Endothelial cell of umbilical vein (primary cell): ENCODE data around the gene EPHA8. TPM values are rescaled to one million over a fixed set of nuclear protein-coding genes. Genes with fewer than 3 reads are reported as not detected.

Source experiments
- BruUV-seq: library from RNA; stranded (reverse); fragments of 400-500 nt; replicated peaks from 2 replicates; lab custom pipeline; 2021; lab: Mats Ljungman, UMichigan
- CTCF ChIA-PET: fragments of 300-600, 350-600 bp; sonication (Branson Sonifier 250); formaldehyde crosslinking; loops from one replicate; lab custom pipeline; 2021; ENCODE audit warnings: antibody characterized with exemption, inconsistent platforms; lab: Charles Lee
- POLR2A ChIA-PET: fragments of 300-600, 350-600 bp; sonication (Branson Sonifier 250); formaldehyde crosslinking; loops from one replicate; lab custom pipeline; 2021; ENCODE audit warnings: antibody characterized with exemption, inconsistent platforms; lab: Charles Lee
- DNase-seq: peaks from one replicate; pipeline ENCODE4 v3.0.0-alpha.2; 2011; ENCODE audit warnings: low read depth, low spot score
- FAIRE-seq: peaks from 2 replicates; lab custom pipeline; 2011; peaks lifted over from hg19 to GRCh38; lab: Jason Lieb, UNC
- H2AFZ ChIP-seq: 2 replicates; pipeline ENCODE4 v1.6.0; 2012; ENCODE audit warnings: low read depth, low read length, control low read depth, inconsistent platforms
- H3K27ac ChIP-seq: 2 replicates; pipeline ENCODE4 v1.5.1; 2011; ENCODE audit warnings: low read depth, mild to moderate bottlenecking, control low read depth, low read length, moderate library complexity; ENCODE audit not compliant: insufficient read depth
- H3K27me3 ChIP-seq, 2 experiments: 2 replicates each; pipeline versions ENCODE4 v1.6.0 to v1.6.1; 2011; ENCODE audit warnings: low read length in 2 of 2, mixed read lengths in 1 of 2; ENCODE audit not compliant: control insufficient read depth in 2 of 2, insufficient read depth in 2 of 2
- H3K36me3 ChIP-seq, 2 experiments: 2 replicates in 1 of 2; 3 replicates in 1 of 2; pipeline ENCODE4 v1.5.1; 2011; ENCODE audit warnings: low read length in 2 of 2, mild to moderate bottlenecking in 1 of 2, moderate library complexity in 1 of 2; ENCODE audit not compliant: control insufficient read depth in 2 of 2, insufficient read depth in 2 of 2; ENCODE audit errors: extremely low read depth in 1 of 2
- H3K4me1 ChIP-seq: 3 replicates; pipeline ENCODE4 v1.5.1; 2011; ENCODE audit warnings: mild to moderate bottlenecking, low read length; ENCODE audit not compliant: control insufficient read depth, insufficient read depth; ENCODE audit errors: extremely low read depth
- H3K4me2 ChIP-seq: 2 replicates; pipeline ENCODE4 v1.6.1; 2011; ENCODE audit warnings: low read length, control low read depth, mixed read lengths; ENCODE audit not compliant: insufficient read depth
- H3K4me3 ChIP-seq, 3 experiments: fragments of 200-600 bp in 1 of 3; sonication (generic), shearing (Covaris generic) in 1 of 3; replicated peaks in 1 of 3; 2 replicates each; pipeline ENCODE4 v1.5.1; 2011 to 2016; ENCODE audit warnings: control low read depth in 3 of 3, low read length in 3 of 3, mild to moderate bottlenecking in 2 of 3, inconsistent platforms in 1 of 3, low read depth in 1 of 3, moderate library complexity in 1 of 3; ENCODE audit not compliant: insufficient read depth in 1 of 3
- H3K79me2 ChIP-seq: 2 replicates; pipeline ENCODE4 v1.6.0; 2012; ENCODE audit warnings: low read length, inconsistent platforms; ENCODE audit not compliant: control insufficient read depth, insufficient read depth
- H3K9ac ChIP-seq: replicated peaks from 2 replicates; pipeline ENCODE3; 2011; ENCODE audit warnings: low read length, control low read depth; ENCODE audit not compliant: insufficient read depth; ENCODE audit errors: extremely low read depth
- H3K9me1 ChIP-seq: replicated peaks from 3 replicates; pipeline ENCODE4 v1.6.0; 2011; ENCODE audit warnings: mild to moderate bottlenecking, low read length; ENCODE audit not compliant: control insufficient read depth, insufficient read depth; ENCODE audit errors: extremely low read depth
- H3K9me3 ChIP-seq: replicated peaks from 2 replicates; pipeline ENCODE4 v1.5.1; 2012; ENCODE audit warnings: low read length, inconsistent platforms; ENCODE audit not compliant: control insufficient read depth, insufficient read depth
- H4K20me1 ChIP-seq: replicated peaks from 2 replicates; pipeline ENCODE3; 2011; ENCODE audit warnings: mild to moderate bottlenecking, low read length; ENCODE audit not compliant: control insufficient read depth, insufficient read depth; ENCODE audit errors: extremely low read depth
- CTCF ChIP-seq, 2 donors: IDR thresholded peaks; 1 replicate in 1 of 2; 2 replicates in 1 of 2; pipeline ENCODE4 v1.5.1; 2011; ENCODE audit warnings: low read length in 2 of 2, mild to moderate bottlenecking in 2 of 2, moderate library complexity in 2 of 2, control low read depth in 1 of 2, inconsistent platforms in 1 of 2, low read depth in 1 of 2; ENCODE audit not compliant: insufficient read depth in 1 of 2; ENCODE audit errors: extremely low read depth in 1 of 2
- EZH2 ChIP-seq: IDR thresholded peaks from 2 replicates; pipeline ENCODE4 v1.6.1; 2012; ENCODE audit warnings: borderline replicate concordance, low read depth, mild to moderate bottlenecking, moderate library complexity, low read length, inconsistent platforms; ENCODE audit not compliant: severe bottlenecking
- FOS ChIP-seq: IDR thresholded peaks from 2 replicates; pipeline ENCODE4 v1.6.1; 2011; ENCODE audit warnings: mild to moderate bottlenecking, low read length, moderate library complexity, borderline replicate concordance; ENCODE audit not compliant: insufficient read depth
- GATA2 ChIP-seq: IDR thresholded peaks from 2 replicates; pipeline ENCODE4 v1.7.0; 2011; ENCODE audit warnings: low read depth, mild to moderate bottlenecking, moderate library complexity, mixed read lengths, low read length; ENCODE audit not compliant: insufficient read length, insufficient read depth
- JUN ChIP-seq: IDR thresholded peaks from 2 replicates; pipeline ENCODE4 v1.6.1; 2011; ENCODE audit warnings: borderline replicate concordance, low read depth; ENCODE audit not compliant: insufficient read length, insufficient read depth
- MAX ChIP-seq: IDR thresholded peaks from 2 replicates; pipeline ENCODE4 v1.6.1; 2011; ENCODE audit not compliant: insufficient read depth, insufficient read length
- MYC ChIP-seq: IDR thresholded peaks from one replicate; pipeline ENCODE4 v1.6.1; 2011; ENCODE audit warnings: mild to moderate bottlenecking, low read depth, low read length
- POLR2A ChIP-seq: IDR thresholded peaks from 2 replicates; pipeline ENCODE4 v1.6.1; 2012; ENCODE audit warnings: low read depth, mild to moderate bottlenecking, control low read depth, low read length
- POLR2AphosphoS5 ChIP-seq: IDR thresholded peaks from 2 replicates; pipeline ENCODE4 v1.6.1; 2012; ENCODE audit warnings: low read depth, mild to moderate bottlenecking, control low read depth, low read length, moderate library complexity; ENCODE audit not compliant: insufficient read depth
- dilution Hi-C: fragments of 300-500 bp; cut with MboI; formaldehyde crosslinking; loops from one replicate; pipeline ENCODE4 v1.15.0; 2019; ENCODE audit warnings: low sequenced_read_pairs; ENCODE audit not compliant: extremely low pct_ligation_motif_present
- intact Hi-C: fragments of 100-400 bp; cut with micrococcal nuclease; formaldehyde crosslinking; loops from one replicate; pipeline ENCODE4 v1.10.0; 2022
- polyA plus RNA-seq, 4 experiments: library from polyadenylated mRNA; depleted of rRNA in 3 of 4; stranded (reverse) in 3 of 4; unstranded in 1 of 4; fragments of >200 nt; gene quantifications; 2 replicates each; pipeline versions ENCODE4 v1.2.1 to v1.2.3, GENCODE V29; 2011 to 2012; ENCODE audit warnings: missing spikeins in 1 of 4
- total RNA-seq: library from RNA; stranded (reverse); gene quantifications from 2 replicates; pipeline ENCODE4 v1.2.3, GENCODE V29; 2021

The EPHA8 gene
- total and polyA plus RNA-seq, 2 donors (not counting 3 experiments of a cell fraction or from before 2014, with no cell fraction given) = not detected

- dilution Hi-C loops = no loop called here
- intact Hi-C loops = no loop called here
These were observed 56.0 kb downstream of the EPHA8 start for GRCh38 chr1:22619252-22619651.

GRCh38 chr1:22619798-22620197, 56.5 kb downstream of the EPHA8 start:
- no peak for FAIRE-seq

More at GRCh38 chr1:22619252-22619651, 56.0 kb downstream of the EPHA8 start:
- Histone ChIP-seq H3K4me1 (no peaks in the 10 kb centered on the region), H3K9ac (no peak overlapping the region), H3K27ac (no peak overlapping the region), H3K4me3 (no peak overlapping the region), H3K9me1 (no peaks in the 10 kb centered on the region), H3K36me3 (no peaks in the 10 kb centered on the region), H3K4me2 (no peak overlapping the region), H2AFZ (no peak overlapping the region), H3K27me3 (peaks cover 0 to 2% of the 10 kb centered on the region in 2 experiments), H4K20me1 (no peaks in the 10 kb centered on the region), H3K9me3 (no peaks in the 10 kb centered on the region), H3K79me2 (no peaks in the 10 kb centered on the region)
- BruUV-seq = no TSS peak
- TF ChIP-seq GATA2 (no peak), JUN (no peak), MAX (no peak), MYC (no peak)
- no peak for FAIRE-seq
- no peak for DNase-seq
- ChIA-PET POLR2A (no interaction called here), CTCF (no interaction called here)

More at GRCh38 chr1:22619798-22620197, 56.5 kb downstream of the EPHA8 start:
- no peak for DNase-seq
- Histone ChIP-seq H3K27ac (no peak overlapping the region), H3K79me2 (no peaks in the 10 kb centered on the region), H3K36me3 (no peaks in the 10 kb centered on the region), H3K4me2 (no peak overlapping the region), H3K9ac (no peak overlapping the region), H3K4me1 (no peaks in the 10 kb centered on the region), H3K27me3 (peaks cover 0 to 2% of the 10 kb centered on the region in 2 experiments), H2AFZ (no peak overlapping the region), H3K9me3 (no peaks in the 10 kb centered on the region), H3K9me1 (no peaks in the 10 kb centered on the region), H3K4me3 (no peak overlapping the region), H4K20me1 (no peaks in the 10 kb centered on the region)
- intact Hi-C loops (no loop called here), dilution Hi-C loops (no loop called here)
- POLR2A ChIA-PET = no interaction called here
- TF ChIP-seq POLR2A (no peak), CTCF (IDR thresholded peaks at IDR 0.05; ENCODE audit: extremely low read depth in 1 of 2, insufficient read depth in 1 of 2, low read depth in 1 of 2, low read length in 2 of 2) (no peak), FOS (no peak), JUN (no peak), GATA2 (no peak), EZH2 (no peak), POLR2AphosphoS5 (no peak), MAX (no peak), MYC (no peak)
- CTCF ChIA-PET = no interaction called here
- BruUV-seq = no TSS peak
